ENCODE data around the gene CSF3R.

DNA sequence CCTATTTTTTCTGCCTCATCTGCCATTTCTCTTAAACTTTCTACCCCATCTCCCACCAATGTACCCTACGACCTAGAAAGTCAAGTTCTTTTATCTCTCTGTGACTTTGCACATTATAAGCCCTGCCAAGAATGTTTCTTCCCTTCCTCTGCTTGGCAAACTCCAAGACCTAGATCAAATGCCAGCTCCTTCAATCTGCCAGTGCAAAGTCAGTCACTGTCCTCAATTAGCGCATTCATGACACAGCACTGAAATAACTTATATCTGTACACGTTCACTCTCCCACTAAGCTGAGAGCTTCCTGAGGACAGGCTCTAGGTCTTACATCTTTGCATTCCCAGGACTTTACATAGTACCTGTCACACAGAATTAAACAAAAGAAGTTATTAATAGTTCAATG lies 63.6 kb downstream of the CSF3R start:
- TF ChIP-seq, protein P1, sequence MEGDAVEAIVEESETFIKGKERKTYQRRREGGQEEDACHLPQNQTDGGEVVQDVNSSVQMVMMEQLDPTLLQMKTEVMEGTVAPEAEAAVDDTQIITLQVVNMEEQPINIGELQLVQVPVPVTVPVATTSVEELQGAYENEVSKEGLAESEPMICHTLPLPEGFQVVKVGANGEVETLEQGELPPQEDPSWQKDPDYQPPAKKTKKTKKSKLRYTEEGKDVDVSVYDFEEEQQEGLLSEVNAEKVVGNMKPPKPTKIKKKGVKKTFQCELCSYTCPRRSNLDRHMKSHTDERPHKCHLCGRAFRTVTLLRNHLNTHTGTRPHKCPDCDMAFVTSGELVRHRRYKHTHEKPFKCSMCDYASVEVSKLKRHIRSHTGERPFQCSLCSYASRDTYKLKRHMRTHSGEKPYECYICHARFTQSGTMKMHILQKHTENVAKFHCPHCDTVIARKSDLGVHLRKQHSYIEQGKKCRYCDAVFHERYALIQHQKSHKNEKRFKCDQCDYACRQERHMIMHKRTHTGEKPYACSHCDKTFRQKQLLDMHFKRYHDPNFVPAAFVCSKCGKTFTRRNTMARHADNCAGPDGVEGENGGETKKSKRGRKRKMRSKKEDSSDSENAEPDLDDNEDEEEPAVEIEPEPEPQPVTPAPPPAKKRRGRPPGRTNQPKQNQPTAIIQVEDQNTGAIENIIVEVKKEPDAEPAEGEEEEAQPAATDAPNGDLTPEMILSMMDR (IDR thresholded peaks at IDR 0.05): no peak
- no peak for TF ChIP-seq POLR2A (IDR thresholded peaks at IDR 0.05)
- no peak for TF ChIP-seq POLR2AphosphoS5 (IDR thresholded peaks at IDR 0.05)

Measured in breast epithelium (tissue), 3 donors.